ENCODE results near the gene RPL35.

Gene RPL35

DNA sequence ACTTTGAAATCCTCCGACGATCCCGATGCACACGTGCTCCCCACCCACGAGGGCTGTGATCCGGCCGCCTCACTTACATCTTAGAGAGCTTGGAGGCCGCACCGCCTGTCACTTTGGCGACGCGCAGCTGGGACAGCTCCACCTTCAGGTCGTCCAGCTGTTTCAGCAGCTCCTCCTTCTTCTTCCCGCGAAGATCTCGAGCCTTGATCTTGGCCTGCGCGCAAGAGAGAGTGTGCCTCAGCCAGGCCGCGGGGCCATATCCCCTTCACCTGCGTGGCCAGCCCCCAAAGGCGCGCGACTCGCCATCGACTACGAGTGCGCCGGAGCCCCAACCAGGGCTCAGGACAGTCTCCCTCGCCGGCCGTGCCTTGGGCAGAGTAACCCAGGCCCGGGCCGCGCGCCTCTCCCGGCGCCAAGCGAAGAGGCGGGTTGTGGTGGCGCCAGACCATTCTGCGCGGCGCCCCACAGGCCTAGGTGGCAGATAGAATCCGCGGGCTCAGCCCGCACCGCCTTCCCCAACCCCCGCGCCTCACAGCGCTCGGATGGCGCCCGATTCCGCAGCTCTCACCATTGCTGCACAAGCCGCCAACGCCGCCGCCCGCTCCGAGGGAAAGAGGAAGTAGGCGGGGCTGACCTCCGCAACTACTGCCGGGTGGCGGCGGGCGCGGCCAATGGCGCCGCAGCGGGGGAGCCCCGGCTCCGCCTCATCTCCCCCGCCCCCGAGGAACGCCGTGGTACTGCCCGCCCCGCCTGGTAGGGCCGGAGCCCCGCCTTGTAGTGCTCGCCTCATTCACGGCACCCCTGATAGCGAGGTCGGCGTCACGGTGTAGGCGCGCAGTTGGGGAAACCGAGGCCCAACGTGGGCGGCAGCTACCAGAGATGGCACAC, at the start of gene RPL35, which contains the start of gene ARPC5L:
RPL35 (minus strand) TSS at position 616 of the 888 bp plus-strand sequence; CDS start at position 571, 45 bp downstream.
ARPC5L (plus strand) TSS at position 789 of the 888 bp plus-strand sequence. CDS start 7,161 bp downstream, outside the sequence.
- peak; percentile 88 for DNase-seq (ENCODE audit: low read depth)

DNA sequence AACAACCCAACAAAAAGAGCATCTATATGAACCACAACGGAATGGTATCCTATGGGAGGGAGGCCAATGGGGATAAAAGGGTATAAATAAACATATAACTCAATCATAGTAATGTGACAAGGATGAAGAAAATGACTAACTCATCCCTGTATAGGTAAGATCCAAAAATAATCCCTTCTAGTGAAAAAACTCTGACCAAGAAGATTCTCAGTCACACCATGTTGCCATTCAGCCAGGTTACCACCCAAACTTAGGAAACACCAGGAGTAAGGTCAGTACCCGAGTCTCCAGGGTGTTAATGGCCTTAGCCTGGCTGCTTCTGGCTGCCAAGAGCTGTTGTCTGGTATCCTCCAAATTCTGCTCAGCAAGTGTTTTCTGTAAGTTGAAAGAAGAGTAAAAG, 46.3 kb upstream of the RPL35 start:
- no peak for DNase-seq (ENCODE audit: low read depth)

DNA sequence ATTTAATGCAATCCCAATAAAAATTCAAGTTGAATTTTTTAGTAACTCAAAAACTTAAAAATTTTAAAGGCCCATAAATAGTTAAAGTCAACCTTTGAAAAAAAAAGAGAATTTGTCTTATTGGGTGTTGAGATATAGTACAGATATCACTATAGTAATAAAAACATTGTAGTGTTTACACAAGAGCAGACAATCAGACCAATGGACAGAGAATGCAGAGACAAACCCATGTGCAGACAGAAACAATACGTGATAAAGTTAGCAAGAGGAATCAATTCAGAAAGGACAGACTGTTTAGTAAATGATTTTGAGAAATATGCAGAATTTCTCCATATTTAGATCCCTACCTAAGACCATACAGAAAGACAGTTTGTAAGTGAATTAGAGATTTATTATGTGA, 45.2 kb upstream of the RPL35 start:
- no peak for DNase-seq (ENCODE audit: low read depth)

DNA sequence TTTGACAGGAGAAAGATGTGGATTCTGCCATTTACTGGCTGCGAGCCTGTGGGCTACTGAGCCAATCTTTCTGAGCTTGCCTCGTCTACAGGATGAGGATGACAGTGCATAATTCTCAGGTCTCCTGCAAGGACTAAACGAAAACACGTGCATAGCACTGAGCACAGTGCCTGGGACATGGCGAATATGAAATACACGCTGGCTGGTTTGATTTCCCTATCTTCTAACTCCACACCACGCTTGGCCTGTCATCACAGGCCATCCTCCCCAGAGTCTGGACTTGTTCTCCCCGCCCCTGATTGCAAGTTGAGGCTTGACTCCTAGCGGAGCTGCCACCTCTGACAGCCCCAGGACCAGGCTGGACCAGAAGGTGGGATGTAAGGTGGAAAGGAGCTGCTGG, 38.1 kb upstream of the RPL35 start:
- no peak for DNase-seq (ENCODE audit: low read depth)

DNA sequence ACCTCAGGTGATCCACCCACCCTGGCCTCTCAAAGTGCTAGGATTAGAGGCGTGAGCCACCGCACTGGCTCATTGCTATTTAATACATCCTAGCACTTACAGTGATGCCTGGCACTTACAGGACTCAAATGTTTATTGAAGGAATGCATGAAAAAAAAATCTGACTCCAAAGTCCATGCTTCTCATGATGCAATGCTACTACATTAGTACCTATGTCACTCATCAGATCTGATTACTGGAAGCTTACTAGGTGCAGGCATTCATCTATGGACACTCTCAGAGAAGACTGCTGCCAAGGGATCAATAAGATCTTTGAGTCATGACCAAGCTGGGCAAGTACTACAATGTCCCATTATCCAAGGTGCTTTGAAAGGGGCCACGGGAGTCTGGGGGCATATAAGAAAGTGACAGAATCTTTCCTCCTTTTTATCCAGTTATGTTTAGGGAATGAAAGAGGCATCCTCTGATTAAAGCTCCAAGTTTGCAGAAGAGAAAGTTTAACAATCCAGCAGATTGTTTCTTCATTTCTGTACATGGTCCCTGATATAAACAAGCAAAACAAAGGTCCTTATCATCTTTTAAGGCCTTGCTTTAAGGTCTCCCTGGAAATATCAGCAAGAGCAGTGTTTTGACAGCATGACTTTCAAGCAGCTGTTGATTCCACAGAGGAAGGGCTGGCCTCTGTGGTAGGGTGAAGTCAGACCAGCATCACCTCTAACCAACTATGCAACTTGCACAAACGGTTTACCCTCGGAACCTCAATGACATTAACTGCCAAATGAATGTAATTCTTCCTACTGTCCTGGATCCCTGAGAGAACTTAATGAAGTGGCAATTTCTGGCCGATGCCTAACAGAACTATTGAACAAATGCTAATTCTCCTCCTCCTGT, 36.1 kb upstream of the RPL35 start:
- no peak for DNase-seq (ENCODE audit: low read depth)

DNA sequence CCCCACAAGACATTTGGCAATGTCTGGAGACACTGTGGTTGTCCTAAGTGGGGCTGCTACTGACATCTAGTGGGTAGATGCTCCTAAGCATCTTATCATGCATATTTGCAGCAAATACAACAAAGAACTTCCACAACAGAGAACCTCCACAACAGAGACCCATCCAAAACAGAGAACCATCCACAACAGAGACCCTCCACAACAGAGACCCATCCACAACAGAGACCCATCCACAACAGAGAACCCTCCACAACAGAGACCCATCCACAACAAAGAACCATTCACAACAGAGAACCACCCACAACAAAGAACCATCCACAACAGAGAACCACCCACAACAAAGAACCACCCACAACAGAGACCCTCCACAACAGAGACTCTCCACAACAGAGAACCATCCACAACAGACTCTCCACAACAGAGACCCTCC, 33.0 kb upstream of the RPL35 start:
- peak; percentile 59 for DNase-seq (ENCODE audit: low read depth)

DNA sequence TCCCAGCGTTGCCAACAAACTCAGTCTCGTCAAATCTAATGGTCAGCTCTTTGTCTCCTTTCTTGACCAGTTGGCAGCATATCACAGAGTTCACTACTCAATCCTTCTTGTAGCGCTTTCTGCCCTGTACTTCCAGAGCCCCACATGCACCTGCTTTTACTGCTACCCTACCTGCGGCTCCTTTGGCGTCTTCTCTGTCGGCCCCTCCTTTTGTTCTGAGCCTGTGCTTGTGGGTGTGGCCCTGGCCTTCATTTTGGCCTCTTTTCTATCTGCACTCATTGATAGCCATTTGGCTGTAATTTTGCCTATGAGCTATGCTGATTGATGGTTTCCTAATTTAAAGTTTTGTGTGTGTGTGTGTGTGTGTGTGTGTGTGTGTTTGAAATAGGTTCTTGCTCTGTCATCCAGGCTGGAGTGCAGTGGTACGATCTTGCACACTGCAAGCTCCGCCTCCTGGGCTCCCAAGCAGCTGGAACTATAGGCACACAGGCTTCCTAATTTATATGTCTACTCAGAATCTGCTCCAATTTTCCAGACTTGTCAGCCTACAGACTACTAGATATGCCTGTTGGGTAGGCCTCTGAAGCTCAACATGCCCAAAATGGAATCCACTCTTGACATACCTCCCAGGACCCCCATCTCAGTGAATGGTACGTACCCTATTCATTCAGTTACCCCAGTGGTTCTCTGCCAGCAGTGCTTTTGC, 32.4 kb upstream of the RPL35 start:
- no peak for DNase-seq (ENCODE audit: low read depth)

DNA sequence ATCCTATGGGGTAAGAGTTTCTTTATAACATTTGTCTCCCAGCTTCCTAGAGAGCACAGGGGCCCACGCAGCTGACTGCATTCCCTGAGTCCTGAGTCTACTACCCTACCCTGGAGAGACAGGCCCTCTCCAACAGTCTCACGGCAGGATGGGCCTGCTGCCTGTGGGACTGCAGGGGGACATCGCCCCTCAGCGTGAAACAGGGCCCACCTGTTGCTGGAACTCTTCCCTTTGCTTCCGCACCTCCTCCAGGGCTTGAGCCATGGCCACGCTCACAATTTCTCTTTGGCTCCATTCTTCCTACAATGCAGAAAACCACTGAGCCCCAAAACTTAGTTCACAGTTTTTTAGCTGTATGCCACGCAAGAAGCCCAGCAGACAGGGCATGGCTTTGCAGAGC, 28.4 kb upstream of the RPL35 start:
- DNase-seq (ENCODE audit: low read depth) = no peak

DNA sequence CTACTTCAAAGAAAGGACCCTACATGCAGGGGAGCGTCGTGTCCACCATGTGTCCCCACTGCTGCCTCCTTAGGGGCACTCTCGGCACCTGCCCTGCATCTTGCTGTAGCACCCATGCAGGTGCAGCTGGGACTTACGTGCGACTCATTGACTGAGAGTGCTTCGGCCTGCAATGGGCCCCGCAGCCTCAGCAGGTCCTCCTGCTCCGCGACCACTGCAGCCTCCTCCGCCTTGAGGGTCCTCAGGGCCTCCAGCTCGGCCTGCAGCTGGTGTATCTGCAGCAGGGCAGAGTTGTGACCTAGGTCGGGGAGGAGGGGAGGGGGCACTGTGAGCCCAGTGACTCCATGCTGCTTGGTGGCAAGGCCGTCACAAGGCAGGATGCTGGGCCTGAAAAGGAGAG, 27.2 kb upstream of the RPL35 start:
- DNase-seq (ENCODE audit: low read depth) = no peak

DNA sequence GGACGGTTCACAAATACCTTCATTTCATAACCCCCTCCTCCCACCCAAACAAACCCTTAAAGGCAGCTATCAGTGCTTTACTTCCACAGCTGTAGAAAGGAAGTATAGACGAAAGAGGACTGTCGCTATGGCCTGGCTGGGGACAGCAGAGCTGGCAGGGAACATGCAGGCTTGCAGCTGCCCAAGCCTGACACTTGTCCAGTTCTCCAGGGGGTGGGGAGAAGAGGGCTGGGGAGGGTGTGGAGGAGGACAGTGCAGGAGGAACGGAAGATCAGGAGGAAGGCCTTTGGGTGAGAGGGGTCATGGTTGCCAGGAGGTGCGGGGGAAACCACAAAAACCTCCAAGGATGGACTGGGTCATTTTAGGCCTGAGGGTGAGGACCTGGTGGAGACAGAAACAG, 26.1 kb upstream of the RPL35 start:
- DNase-seq (ENCODE audit: low read depth) = no peak

DNA sequence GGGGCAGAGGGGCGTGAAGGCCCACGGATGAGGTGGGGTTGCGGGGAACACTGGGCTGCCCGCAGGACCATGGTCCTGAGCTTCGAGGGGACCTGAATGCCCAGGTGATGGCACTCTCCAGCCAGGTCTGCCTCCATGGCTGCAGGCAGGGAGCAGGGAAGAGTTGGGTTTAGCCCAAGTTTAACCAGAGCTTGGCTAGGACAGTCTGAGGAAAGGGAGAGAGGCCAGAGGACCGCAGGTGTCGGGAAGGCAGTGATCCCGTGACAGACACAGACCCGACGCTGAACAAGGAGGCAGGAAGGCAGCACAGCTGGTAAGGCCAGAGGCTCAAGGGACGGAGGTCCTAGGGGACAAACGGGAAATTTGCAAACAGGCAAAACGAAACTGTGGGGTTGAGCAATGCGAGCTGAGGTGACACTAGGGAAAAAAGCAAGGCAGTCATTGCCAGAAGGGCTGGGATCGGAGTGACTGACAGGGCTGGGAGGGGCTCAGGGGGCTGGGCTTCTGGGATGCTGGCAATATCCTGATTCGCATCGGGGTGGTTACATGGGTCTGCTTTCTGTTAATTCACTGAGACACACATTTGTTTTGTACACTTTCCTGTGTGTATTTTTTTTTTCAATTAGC, 25.2 kb upstream of the RPL35 start:
- no peak for DNase-seq (ENCODE audit: low read depth)

DNA sequence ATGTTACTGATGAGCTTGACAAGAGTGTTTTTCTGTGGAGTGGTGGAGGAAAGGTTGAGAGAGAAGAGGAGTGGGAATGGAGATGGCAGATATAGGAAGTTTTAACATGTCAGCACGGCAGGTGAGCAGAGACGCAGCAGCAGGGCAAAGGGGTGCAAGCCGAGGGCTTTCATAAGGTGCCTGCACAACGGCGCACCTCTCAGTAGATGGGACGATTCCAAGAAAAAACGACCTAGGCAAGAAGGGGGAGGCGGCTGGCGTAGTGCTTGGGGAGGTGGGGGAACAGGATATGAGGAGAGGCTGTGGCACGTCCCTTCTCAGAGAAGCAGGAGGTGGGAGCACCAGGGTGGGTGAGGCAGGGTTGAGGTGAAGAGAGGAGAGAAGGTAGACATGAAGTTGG, 24.7 kb upstream of the RPL35 start:
- DNase-seq (ENCODE audit: low read depth) = no peak

DNA sequence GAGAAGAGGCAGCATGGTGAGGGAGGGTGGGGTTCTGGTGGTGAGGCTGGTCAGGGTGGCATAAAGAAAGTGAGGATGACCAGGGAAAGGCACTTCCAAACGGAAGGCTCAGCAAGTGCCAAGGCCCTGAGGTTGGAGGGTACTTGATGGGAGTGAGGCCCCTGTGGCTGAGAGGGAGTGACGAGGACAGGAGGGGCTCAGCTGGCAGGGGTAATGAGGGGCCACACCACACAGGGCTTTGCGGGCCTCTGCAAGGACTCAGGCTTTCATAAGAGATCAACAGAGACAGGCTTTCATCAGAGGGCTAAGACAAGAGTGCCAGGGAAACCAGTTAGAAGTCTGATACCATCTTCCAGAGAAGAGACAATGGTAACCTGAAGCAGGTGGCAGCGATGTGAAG, 23.8 kb upstream of the RPL35 start:
- DNase-seq (ENCODE audit: low read depth) = no peak

DNA sequence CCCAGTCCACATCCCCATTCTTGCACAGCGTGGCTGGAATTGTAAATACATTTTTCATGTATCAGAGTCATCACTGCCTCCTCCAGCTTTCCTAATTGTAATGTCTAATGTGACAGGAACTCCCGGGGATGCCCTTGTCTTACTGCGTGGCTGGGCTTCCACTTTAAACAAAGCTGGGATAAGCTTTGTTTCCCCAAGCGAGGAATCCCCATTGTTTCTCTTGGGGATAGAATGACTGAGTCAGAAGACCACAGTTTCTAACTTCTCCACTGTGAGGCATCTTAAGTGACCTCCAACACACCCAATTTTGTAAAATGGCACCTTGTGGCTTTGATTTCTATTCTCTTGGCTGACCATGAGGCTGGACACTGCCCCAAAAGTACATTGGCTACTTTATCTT, 22.6 kb upstream of the RPL35 start:
- DNase-seq (ENCODE audit: low read depth) = no peak

DNA sequence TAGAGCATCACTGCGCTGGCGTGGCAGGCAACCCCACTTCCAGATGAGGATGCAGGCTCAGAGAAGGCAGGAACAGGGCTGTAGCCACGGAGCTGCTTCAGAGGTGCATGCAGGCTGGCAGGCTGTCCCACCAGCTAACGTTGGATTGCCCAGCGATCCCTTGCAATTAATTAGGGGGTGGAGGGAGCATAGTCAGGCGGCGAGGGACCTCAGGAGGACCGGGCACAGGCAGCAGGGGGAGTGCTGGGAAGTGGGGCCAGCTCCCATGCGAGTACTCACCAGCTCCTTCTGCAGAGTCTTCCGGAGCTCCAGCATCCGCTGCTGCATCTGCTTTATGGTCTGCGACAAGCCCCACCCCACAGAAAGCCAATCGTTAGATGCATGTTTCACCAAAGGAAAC, 20.5 kb upstream of the RPL35 start:
- no peak for DNase-seq (ENCODE audit: low read depth)

DNA sequence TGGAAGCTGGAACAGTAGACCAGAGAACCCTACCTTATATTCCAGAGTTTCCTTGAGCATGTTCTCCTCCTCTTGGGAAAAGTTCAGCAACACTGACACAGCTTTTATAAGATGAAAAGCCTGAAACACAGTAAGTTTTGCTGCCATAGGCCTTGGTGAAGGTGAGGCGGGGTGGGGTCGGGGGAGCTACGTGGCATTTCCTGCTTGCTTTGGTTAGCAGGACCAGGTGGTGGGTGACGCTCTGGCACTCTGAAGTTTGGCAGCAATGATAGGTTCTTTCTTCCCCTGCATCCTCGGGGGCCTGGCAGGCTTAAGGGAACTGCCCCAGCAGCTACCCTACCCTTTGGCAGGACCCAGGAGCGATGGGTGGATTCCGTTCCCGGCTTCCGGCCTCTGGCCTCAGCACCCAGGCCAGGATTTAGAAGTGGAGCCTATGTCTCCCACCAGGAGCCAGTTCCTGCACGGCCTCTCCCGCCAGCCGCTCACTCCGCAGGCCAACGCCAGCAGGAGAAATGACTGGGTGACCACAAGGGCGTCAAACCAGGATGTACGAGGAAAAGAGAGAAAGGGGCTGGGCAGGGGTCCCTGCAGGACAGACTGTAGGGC, 19.5 kb upstream of the RPL35 start:
- no peak for DNase-seq (ENCODE audit: low read depth)

DNA sequence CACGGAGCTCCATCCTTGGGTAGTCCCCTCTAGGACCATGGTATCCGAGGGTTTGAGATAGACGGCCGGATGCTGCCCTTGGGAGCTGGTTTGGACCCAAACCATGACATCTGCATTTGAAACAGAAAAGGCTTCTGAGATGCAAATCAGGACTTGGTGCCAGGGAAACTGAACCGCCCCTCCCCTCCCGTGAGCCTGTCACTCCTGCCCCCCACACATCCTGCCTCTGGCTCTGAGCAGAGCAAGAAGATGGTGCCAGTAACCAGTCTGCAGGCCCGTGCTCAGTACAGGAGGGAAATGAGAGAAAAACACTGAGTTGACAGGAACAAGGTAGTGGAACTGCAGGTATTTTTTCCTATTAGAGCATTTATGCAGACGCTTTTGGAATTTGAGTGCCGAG, 18.7 kb upstream of the RPL35 start:
- DNase-seq (ENCODE audit: low read depth) = no peak

DNA sequence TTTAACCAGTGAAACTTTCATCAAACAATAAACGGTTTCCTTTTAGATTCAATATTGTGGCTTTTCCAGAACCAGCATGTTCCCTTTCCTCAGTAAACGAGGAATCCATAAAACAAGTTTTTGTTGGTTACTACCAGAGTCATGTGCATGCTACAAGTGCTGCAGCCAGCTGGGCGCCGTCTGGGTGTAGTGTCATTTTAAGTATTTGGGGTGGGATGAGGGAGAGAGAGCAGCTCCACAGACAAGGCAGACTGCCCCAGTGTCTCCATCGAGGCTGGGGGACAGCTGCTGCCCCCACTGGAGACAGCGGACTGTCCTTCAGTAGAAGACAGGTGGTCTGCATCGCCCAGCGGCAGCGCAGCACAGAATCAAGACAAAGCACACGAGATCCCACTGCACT, 17.5 kb upstream of the RPL35 start:
- no peak for DNase-seq (ENCODE audit: low read depth)

DNA sequence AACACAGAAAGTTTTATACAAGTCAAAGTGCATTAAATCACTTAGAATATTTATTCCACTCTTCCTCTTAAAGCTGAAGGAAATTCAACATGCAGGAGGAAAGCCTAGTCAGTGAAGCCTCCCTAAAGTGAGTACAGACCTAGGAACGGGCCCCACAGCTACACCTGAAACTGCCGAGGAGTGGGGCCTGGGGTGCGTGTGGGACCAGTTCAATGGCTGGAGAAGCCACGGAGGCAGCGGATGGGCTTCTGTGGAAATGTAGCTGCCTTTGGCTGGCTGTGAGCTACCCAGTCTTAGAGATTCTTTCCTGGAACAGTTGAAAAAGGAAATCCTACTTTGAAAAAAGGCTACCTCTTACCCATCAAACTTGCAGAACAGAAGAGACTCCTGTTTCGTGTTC, 16.8 kb upstream of the RPL35 start:
- no peak for DNase-seq (ENCODE audit: low read depth)

DNA sequence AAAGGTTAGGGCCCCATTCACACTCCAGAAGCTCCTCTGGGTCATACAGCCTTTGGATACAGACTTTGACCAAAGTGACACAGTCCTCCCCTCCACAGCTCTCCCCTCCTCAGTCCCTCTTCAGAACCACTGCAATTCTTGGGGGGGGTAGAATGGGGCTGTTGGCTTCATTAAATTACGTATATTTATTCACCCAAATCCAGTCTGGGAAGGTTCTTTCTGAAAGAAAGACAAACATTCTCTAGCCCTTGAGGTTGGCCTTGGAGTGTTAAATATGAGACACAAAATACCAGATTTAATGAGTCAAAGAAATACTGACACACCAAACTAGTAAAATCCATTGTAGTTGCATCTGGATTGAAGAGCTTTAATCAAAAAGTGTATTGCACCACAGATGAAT, 16.3 kb upstream of the RPL35 start:
- no peak for DNase-seq (ENCODE audit: low read depth)

DNA sequence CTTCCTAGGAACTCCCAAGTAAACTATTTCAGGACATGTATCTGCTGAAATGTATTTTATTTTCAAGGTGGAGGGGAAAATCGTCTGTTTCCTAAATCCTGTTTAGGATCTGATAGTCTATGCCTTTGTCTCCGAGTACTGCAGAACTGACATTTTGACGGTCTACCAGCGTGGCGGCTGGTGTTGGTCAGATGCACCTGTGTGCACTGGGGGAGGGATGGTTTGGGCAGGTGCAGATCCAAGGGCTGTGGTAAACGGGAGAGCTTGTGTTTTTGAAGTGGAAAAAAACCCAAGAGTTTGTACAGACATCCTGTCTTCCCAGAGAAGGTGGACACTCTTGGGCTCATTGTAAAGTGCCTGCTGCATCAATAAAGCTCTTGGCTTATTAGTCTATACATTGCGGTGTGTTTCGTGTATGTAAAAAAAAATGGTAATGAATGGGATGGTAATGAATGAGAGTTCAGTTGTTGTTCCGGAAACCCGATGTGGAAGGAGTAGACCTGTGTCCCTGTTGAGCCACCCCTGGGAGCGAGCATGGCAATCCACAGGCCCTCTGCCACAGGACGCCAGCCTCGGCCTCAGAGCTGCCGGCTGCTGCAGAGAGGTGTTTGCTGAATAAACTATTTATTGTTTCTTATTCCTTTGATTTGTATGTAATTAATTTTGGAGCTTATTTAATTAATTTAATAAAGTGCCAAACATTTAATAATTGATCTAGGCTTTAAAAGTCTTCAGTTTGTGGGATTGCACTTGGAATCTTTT, 15.4 kb upstream of the RPL35 start:
- no peak for DNase-seq (ENCODE audit: low read depth)

Measured in amniotic epithelial cell (primary cell).